ENCODE results near the gene WWOX. TPM values are rescaled to one million over a fixed set of nuclear protein-coding genes. Genes with fewer than 3 reads are reported as not detected.

Gene WWOX
- total and polyA plus RNA-seq, 2 of the 13 experiments (the other 11 are each of a cell fraction or from before 2014, with no cell fraction given), result 9.1 to 37.4 TPM

DNA sequence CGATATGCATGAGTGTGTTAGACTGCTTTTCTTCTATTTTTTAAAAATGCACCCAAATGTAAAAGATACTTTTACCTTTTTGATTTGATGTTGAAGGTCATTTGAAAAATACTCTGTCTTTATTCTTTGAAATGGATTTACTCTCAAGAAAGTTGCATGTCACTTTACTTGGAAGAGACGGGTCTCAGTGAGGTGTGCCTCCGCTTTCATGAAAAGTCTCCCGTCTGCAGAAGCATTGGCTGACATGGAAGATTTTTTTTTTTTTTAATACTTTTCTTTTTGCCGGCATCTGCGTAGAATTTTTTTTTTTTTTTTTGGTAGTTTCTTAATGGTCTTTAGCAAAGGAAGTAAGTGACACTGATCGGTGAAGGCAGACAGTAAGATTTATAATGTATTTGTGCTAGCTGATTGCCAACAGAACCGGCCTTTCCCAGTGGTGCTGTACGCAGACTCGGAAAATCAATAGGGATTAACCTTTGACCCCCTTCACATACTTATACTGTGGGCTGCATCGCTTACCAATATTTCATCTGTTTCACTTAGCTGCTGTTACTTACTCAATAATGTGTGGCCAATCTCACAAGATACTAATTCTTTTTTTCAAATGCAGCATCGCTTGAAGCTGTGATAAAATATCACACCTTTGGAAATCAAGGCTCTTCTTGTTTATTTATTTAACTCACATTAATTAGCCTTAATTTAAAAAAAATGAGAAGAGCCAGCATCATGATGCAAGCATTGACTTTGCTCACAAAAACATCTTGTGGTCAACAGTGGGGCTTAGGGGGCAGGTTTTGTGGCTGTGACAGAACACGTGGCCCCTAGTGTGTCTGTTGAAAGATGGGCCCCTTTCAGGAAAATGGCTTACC is 383.9 kb downstream of the WWOX start (continued):
- no peak for TF ChIP-seq ZNF407 (CRISPR knock-in tag; IDR thresholded peaks at IDR 0.05; ENCODE audit: not compliant biosample characterization)
- 0 out of 2 replicates have a peak, but pooled peaks have one; percentile 65 for TF ChIP-seq KDM3A (CRISPR knock-in tag; IDR thresholded peaks at IDR 0.05; ENCODE audit: low read depth)
- 0 out of 2 replicates have a peak, but pooled peaks have one; percentile 24 for TF ChIP-seq WIZ (CRISPR knock-in tag; IDR thresholded peaks at IDR 0.05)
- no peak for TF ChIP-seq ZNF460 (CRISPR knock-in tag; IDR thresholded peaks at IDR 0.05; ENCODE audit: borderline replicate concordance)
- no peak for TF ChIP-seq MAFG (CRISPR knock-in tag; IDR thresholded peaks at IDR 0.05)
- TF ChIP-seq ZBTB20 (CRISPR knock-in tag; IDR thresholded peaks at IDR 0.05; ENCODE audit: borderline replicate concordance, low read depth), result peak; percentile 89; the same call in 1 of the 2 replicates
- TF ChIP-seq GTF3A (CRISPR knock-in tag; conservative IDR thresholded peaks at IDR 0.05), result no peak
- no peak for TF ChIP-seq AGO1 (IDR thresholded peaks at IDR 0.05; ENCODE audit: low read depth, low read length, poor library complexity, severe bottlenecking)
- TF ChIP-seq AHDC1 (CRISPR knock-in tag; IDR thresholded peaks at IDR 0.05; ENCODE audit: borderline replicate concordance), result peak; percentile 98
- TF ChIP-seq IRF1 (CRISPR knock-in tag; IDR thresholded peaks at IDR 0.05; ENCODE audit: low read depth), result no peak
- TF ChIP-seq EED (CRISPR knock-in tag; IDR thresholded peaks at IDR 0.05), result no peak
- TF ChIP-seq SNRNP70 (IDR thresholded peaks at IDR 0.05; ENCODE audit: low read depth, low read length), result no peak
